H1 (cell line): ENCODE data around the gene ANAPC16. TPM values are rescaled to one million over a fixed set of nuclear protein-coding genes. Genes with fewer than 3 reads are reported as not detected.

Source experiments
- CTCF ChIA-PET: fragments of 300-600 bp; sonication (Branson Sonifier 250); formaldehyde crosslinking; loops from one replicate; lab custom pipeline; 2021; ENCODE audit not compliant: partially characterized antibody; lab: Charles Lee
- POLR2A ChIA-PET: fragments of 300-600 bp; sonication (Branson Sonifier 250); formaldehyde crosslinking; loops from one replicate; lab custom pipeline; 2021; ENCODE audit warnings: inconsistent platforms; ENCODE audit not compliant: partially characterized antibody; lab: Charles Lee
- DNase-seq, 2 experiments: peaks; one replicate each; pipeline versions ENCODE4 v3.0.0 to v3.0.0-alpha.2; 2010 to 2022; ENCODE audit warnings: low spot score in 2 of 2, low read depth in 1 of 2, mixed read lengths in 1 of 2
- FAIRE-seq: peaks from 2 replicates; lab custom pipeline; 2011; peaks lifted over from hg19 to GRCh38; lab: Jason Lieb, UNC
- H2AFZ ChIP-seq: 2 replicates; pipeline ENCODE4 v1.8.1; 2012; ENCODE audit warnings: low read length, inconsistent platforms
- H2AK5ac ChIP-seq: 2 replicates; pipeline ENCODE4 v1.6.1; 2013; ENCODE audit warnings: low read depth, low read length
- H2BK120ac ChIP-seq: replicated peaks from 2 replicates; pipeline ENCODE3; 2013; ENCODE audit warnings: low read depth, low read length, inconsistent platforms
- H2BK12ac ChIP-seq: 2 replicates; pipeline ENCODE4 v1.6.1; 2013; ENCODE audit warnings: low read depth, low read length
- H2BK15ac ChIP-seq: 2 replicates; pipeline ENCODE4 v1.6.1; 2013; ENCODE audit warnings: low read length
- H2BK20ac ChIP-seq: 2 replicates; pipeline ENCODE4 v1.6.1; 2013; ENCODE audit warnings: low read length
- H2BK5ac ChIP-seq: 2 replicates; pipeline ENCODE4 v1.6.1; 2013; ENCODE audit warnings: low read depth, low read length
- H3K14ac ChIP-seq: 2 replicates; pipeline ENCODE4 v1.6.1; 2013; ENCODE audit warnings: inconsistent platforms; ENCODE audit not compliant: insufficient read length
- H3K18ac ChIP-seq: 2 replicates; pipeline ENCODE4 v1.6.1; 2013; ENCODE audit warnings: low read length; ENCODE audit errors: extremely low read depth
- H3K23ac ChIP-seq: 2 replicates; pipeline ENCODE4 v1.6.1; 2013; ENCODE audit warnings: inconsistent platforms; ENCODE audit not compliant: insufficient read length
- H3K23me2 ChIP-seq: 2 replicates; pipeline ENCODE4 v1.6.1; 2013; ENCODE audit warnings: low read depth, low read length
- H3K27ac ChIP-seq: 2 replicates; pipeline ENCODE4 v1.6.1; 2011; ENCODE audit warnings: low read depth, low read length, inconsistent platforms
- H3K27me3 ChIP-seq, 4 experiments: replicated peaks in 1 of 4; 1 replicate in 1 of 4; 2 replicates in 3 of 4; pipeline versions ENCODE4 v1.6.1 to v1.8.1; 2011 to 2013; ENCODE audit warnings: low read length in 3 of 4, mild to moderate bottlenecking in 3 of 4, inconsistent platforms in 2 of 4, mixed read lengths in 2 of 4, moderate library complexity in 1 of 4; ENCODE audit not compliant: control insufficient read depth in 3 of 4, insufficient read depth in 3 of 4; ENCODE audit errors: extremely low read depth in 1 of 4
- H3K36me3 ChIP-seq, 4 experiments: 2 replicates each; pipeline versions ENCODE4 v1.6.1 to v1.8.1; 2011 to 2013; ENCODE audit warnings: mild to moderate bottlenecking in 4 of 4, low read length in 3 of 4, moderate library complexity in 2 of 4, control low read depth in 1 of 4, inconsistent platforms in 1 of 4; ENCODE audit not compliant: insufficient read depth in 4 of 4, control insufficient read depth in 2 of 4
- H3K4ac ChIP-seq: replicated peaks from 2 replicates; pipeline ENCODE3; 2013; ENCODE audit warnings: low read length, low read depth, mixed read lengths, inconsistent platforms; ENCODE audit not compliant: insufficient read length
- H3K4me1 ChIP-seq, 4 experiments: replicated peaks in 1 of 4; 1 replicate in 1 of 4; 2 replicates in 3 of 4; pipeline versions ENCODE4 v1.6.1 to v1.8.1; 2011 to 2013; ENCODE audit warnings: low read length in 3 of 4, inconsistent platforms in 2 of 4, mixed read lengths in 1 of 4; ENCODE audit not compliant: insufficient read depth in 4 of 4, control insufficient read depth in 3 of 4
- H3K4me2 ChIP-seq, 2 experiments: 2 replicates each; pipeline versions ENCODE4 v1.6.1 to v1.8.1; 2011 to 2013; ENCODE audit warnings: low read depth in 2 of 2, low read length in 2 of 2, control low read depth in 1 of 2, inconsistent platforms in 1 of 2, mild to moderate bottlenecking in 1 of 2; ENCODE audit not compliant: insufficient read depth in 1 of 2
- H3K4me3 ChIP-seq, 4 experiments: fragments of 200-600, 300-600 bp in 1 of 4; sonication (generic), shearing (Covaris generic), sonication (Bioruptor Twin) in 1 of 4; 2 replicates each; pipeline versions ENCODE4 v1.5.1 to v1.8.1; 2011 to 2016; ENCODE audit warnings: low read length in 4 of 4, low read depth in 3 of 4, control low read depth in 2 of 4, inconsistent platforms in 2 of 4, mild to moderate bottlenecking in 2 of 4, mixed read lengths in 1 of 4, moderate library complexity in 1 of 4; ENCODE audit not compliant: insufficient read depth in 2 of 4; ENCODE audit errors: extremely low read depth in 1 of 4
- H3K56ac ChIP-seq: replicated peaks from 2 replicates; pipeline ENCODE3; 2013; ENCODE audit warnings: low read depth, mild to moderate bottlenecking, mixed read lengths, low read length, inconsistent platforms; ENCODE audit not compliant: insufficient read length
- H3K79me1 ChIP-seq: 2 replicates; pipeline ENCODE4 v1.6.1; 2013; ENCODE audit warnings: low read depth, low read length, control low read depth
- H3K79me2 ChIP-seq, 2 experiments: 2 replicates each; pipeline versions ENCODE4 v1.6.1 to v1.8.1; 2012 to 2013; ENCODE audit warnings: low read length in 2 of 2, mild to moderate bottlenecking in 2 of 2, inconsistent platforms in 1 of 2; ENCODE audit not compliant: insufficient read depth in 2 of 2, control insufficient read depth in 1 of 2
- H3K9ac ChIP-seq, 4 experiments: replicated peaks in 1 of 4; 1 replicate in 1 of 4; 2 replicates in 3 of 4; pipeline versions ENCODE4 v1.6.1 to v1.8.1; 2011 to 2013; ENCODE audit warnings: low read depth in 3 of 4, low read length in 3 of 4, control low read depth in 2 of 4, mild to moderate bottlenecking in 2 of 4, moderate library complexity in 2 of 4, inconsistent platforms in 1 of 4; ENCODE audit errors: extremely low read depth in 1 of 4
- H3K9me3 ChIP-seq, 2 experiments: 2 replicates each; pipeline versions ENCODE4 v1.6.1 to v1.8.1; 2012 to 2013; ENCODE audit warnings: mild to moderate bottlenecking in 2 of 2, moderate library complexity in 2 of 2, control low read depth in 1 of 2, inconsistent platforms in 1 of 2, low read depth in 1 of 2, low read length in 1 of 2, mixed read lengths in 1 of 2; ENCODE audit not compliant: insufficient read depth in 2 of 2
- H4K20me1 ChIP-seq, 2 experiments: replicated peaks in 1 of 2; 2 replicates each; pipeline versions ENCODE3 to v1.8.1; 2011 to 2013; ENCODE audit warnings: inconsistent platforms in 2 of 2, low read length in 2 of 2, mild to moderate bottlenecking in 1 of 2; ENCODE audit not compliant: insufficient read depth in 2 of 2, control insufficient read depth in 1 of 2
- H4K5ac ChIP-seq: 2 replicates; pipeline ENCODE4 v1.6.1; 2013; ENCODE audit warnings: low read length, low read depth, mixed read lengths, inconsistent platforms; ENCODE audit not compliant: insufficient read length
- H4K8ac ChIP-seq: 2 replicates; pipeline ENCODE4 v1.8.0; 2013; ENCODE audit warnings: mild to moderate bottlenecking, moderate library complexity, low read length, inconsistent platforms; ENCODE audit not compliant: insufficient read depth; ENCODE audit errors: extremely low read depth
- H4K91ac ChIP-seq: replicated peaks from 2 replicates; pipeline ENCODE3; 2013; ENCODE audit warnings: low read length, mixed read lengths, inconsistent platforms; ENCODE audit not compliant: insufficient read length
- ASH2L ChIP-seq: fragments of 200-600, 300-600 bp; sonication (generic); IDR thresholded peaks from one replicate; pipeline ENCODE4 v1.7.1; 2017; ENCODE audit warnings: low read length
- CREB1 ChIP-seq: IDR thresholded peaks from 2 replicates; pipeline ENCODE4 v1.6.1; 2012; ENCODE audit warnings: inconsistent platforms
- EP300 ChIP-seq, 2 experiments: IDR thresholded peaks; 1 replicate in 1 of 2; 2 replicates in 1 of 2; pipeline ENCODE4 v1.6.1; 2011 to 2012; ENCODE audit warnings: low read depth in 2 of 2, low read length in 2 of 2, mild to moderate bottlenecking in 2 of 2, borderline replicate concordance in 1 of 2, inconsistent platforms in 1 of 2, moderate library complexity in 1 of 2
- EZH2 ChIP-seq: fragments of 200-600 bp; sonication (generic); IDR thresholded peaks from 2 replicates; pipeline ENCODE4 v1.7.1; 2012; ENCODE audit warnings: low read depth, mild to moderate bottlenecking, moderate library complexity, low read length, inconsistent platforms; ENCODE audit not compliant: severe bottlenecking
- HDAC2 ChIP-seq, 2 experiments: fragments of 300-600 bp in 1 of 2; sonication (generic) in 1 of 2; IDR thresholded peaks; 2 replicates each; pipeline ENCODE4 v1.6.1; 2011 to 2012; ENCODE audit warnings: low read depth in 2 of 2, low read length in 2 of 2, mild to moderate bottlenecking in 2 of 2, moderate library complexity in 2 of 2, borderline replicate concordance in 1 of 2, inconsistent platforms in 1 of 2
- MAFK ChIP-seq: IDR thresholded peaks from 2 replicates; pipeline ENCODE4 v1.6.1; 2012; ENCODE audit warnings: low read depth, mild to moderate bottlenecking, improper control_type of control experiment, low read length
- POLR2A ChIP-seq, 2 experiments: IDR thresholded peaks; 1 replicate in 1 of 2; 2 replicates in 1 of 2; pipeline ENCODE4 v1.6.1; 2011; ENCODE audit warnings: low read depth in 2 of 2, low read length in 2 of 2, mild to moderate bottlenecking in 2 of 2; ENCODE audit errors: control extremely low read depth in 1 of 2
- SIX5 ChIP-seq: IDR thresholded peaks from 2 replicates; pipeline ENCODE4 v1.6.1; 2011; ENCODE audit warnings: mild to moderate bottlenecking, low read depth, low read length
- USF2 ChIP-seq: IDR thresholded peaks from 2 replicates; pipeline ENCODE4 v1.6.1; 2011; ENCODE audit warnings: low read length, improper control_type of control experiment
- ZNF274 ChIP-seq: IDR thresholded peaks from 2 replicates; pipeline ENCODE4 v1.7.0; 2012; ENCODE audit warnings: low read length, borderline replicate concordance; ENCODE audit errors: extremely low read depth
- WGBS, 2 experiments: shearing (Covaris generic) in 1 of 2; methylation state at CpG; one replicate each; pipeline versions ENCODE4 v1.1.6 to v1.1.7; 2013 to 2015; ENCODE audit warnings: low lambda C conversion rate in 2 of 2, mixed read lengths in 2 of 2, inconsistent platforms in 1 of 2, low coverage in 1 of 2, missing lambda C conversion rate in 1 of 2; ENCODE audit not compliant: insufficient replicate concordance in 2 of 2, insufficient coverage in 1 of 2, insufficient read length in 1 of 2; ENCODE audit errors: extremely low coverage in 1 of 2, missing lambda C conversion rate in 1 of 2; 5-methylcytosine and 5-hydroxymethylcytosine counted together
- polyA plus RNA-seq, 7 experiments: library from polyadenylated mRNA; depleted of rRNA in 3 of 7; stranded (reverse) in 5 of 7; unstranded in 2 of 7; fragments of >200 nt in 5 of 7; fragments of 200-250 nt in 2 of 7; gene quantifications; 1 replicate in 5 of 7; 2 replicates in 1 of 7; 4 replicates in 1 of 7; pipeline versions ENCODE4 v1.2.1 to v1.2.3, GENCODE V29; 2011 to 2013; ENCODE audit warnings: missing spikeins in 2 of 7, mixed read lengths in 2 of 7
- total RNA-seq: library from RNA; stranded (reverse); fragmentation: NEBNext Ultra II Directional; extraction: Animal tissue kit (Norgen Biotek cat#: 25700); gene quantifications from 2 replicates; pipeline ENCODE4 v1.2.1, GENCODE V29; 2021

ANAPC16 gene
- total and polyA plus RNA-seq, 2 of the 8 experiments (the other 6 are each of a cell fraction or from before 2014, with no cell fraction given), result 53.1 to 57.4 TPM

- ChIA-PET POLR2A (interaction anchor here (0.5 to 24.2 kb wide), 29 partner anchors 10 to 190 kb away, joined by 3 to 673 read pairs (median 4); partner anchors contain the start of genes ANAPC16, DDIT4 and DNAJB12), CTCF (interaction anchor here (0.6 to 4.4 kb wide), 18 partner anchors 13 to 212 kb away, joined by 3 to 39 read pairs (median 4); partner anchors contain the start of gene DDIT4)
- Histone ChIP-seq H2BK20ac (peak overlapping the region; percentile 98), H3K4ac (peak overlapping the region; percentile 69), H3K9ac (peak overlapping the region in 3 of 4 experiments; percentile 50 to 62 (median 54); a peak in 6 of 7 replicates), H3K27ac (peak overlapping the region; percentile 87), H3K23me2 (peaks cover 4% of the 10 kb centered on the region; the same call in 1 of the 2 replicates), H3K27me3 (no peaks in the 10 kb centered on the region), H3K14ac (no peak overlapping the region), H2AK5ac (peak overlapping the region; percentile 18), H3K56ac (peak overlapping the region; percentile 7), H4K5ac (peak overlapping the region; percentile 84), H3K4me3 (peak overlapping the region in 2 of 4 experiments; percentile 23 to 32; a peak in 4 of 8 replicates), H2BK12ac (peak overlapping the region; percentile 99), H2BK15ac (peak overlapping the region; percentile 73), H4K8ac (peak overlapping the region; percentile 81; the same call in 1 of the 2 replicates), H3K79me2 (no peaks in the 10 kb centered on the region), H2AFZ (no peak overlapping the region), H4K20me1 (no peaks in the 10 kb centered on the region), H3K23ac (no peak overlapping the region), H3K36me3 (no peaks in the 10 kb centered on the region), H3K9me3 (no peaks in the 10 kb centered on the region), H3K18ac (peak overlapping the region; percentile 95), H2BK5ac (peak overlapping the region; percentile 97), H3K4me1 (peaks cover 17 to 30% (median 22%) of the 10 kb centered on the region in 4 experiments), H3K79me1 (no peaks in the 10 kb centered on the region), H2BK120ac (peak overlapping the region; percentile 71), H3K4me2 (peak overlapping the region; percentile 59 to 74), H4K91ac (peak overlapping the region; percentile 79)
- DNase-seq (peak; percentile 93 to 96), FAIRE-seq (peak; percentile 76)
- WGBS, 2 experiments, result 25% methylated on average over 10 of the region's 19 CpGs; no CpG with 5 or more reads in 1 of the 2 experiments
- TF ChIP-seq HDAC2 (IDR thresholded peaks at IDR 0.05; ENCODE audit: borderline replicate concordance in 1 of 2, low read depth in 2 of 2, low read length in 2 of 2) (no peak), EZH2 (no peak), ASH2L (peak; percentile 99), POLR2A (IDR thresholded peaks at IDR 0.05; ENCODE audit: control extremely low read depth in 1 of 2, low read depth in 2 of 2, low read length in 2 of 2) (peak in 1 of 2 experiments; percentile 68; a peak in 1 of 3 replicates), ZNF274 (no peak), MAFK (peak; percentile 99), SIX5 (no peak), USF2 (no peak), EP300 (IDR thresholded peaks at IDR 0.05; ENCODE audit: borderline replicate concordance in 1 of 2, low read depth in 2 of 2, low read length in 2 of 2) (peak in 1 of 2 experiments; percentile 68; a peak in 1 of 3 replicates), CREB1 (no peak; the same call in 1 of the 2 replicates)
These were observed 44.6 kb downstream of the ANAPC16 start for GRCh38 chr10:72260239-72260975.
